Omental fat pad (tissue), 4 donors: ENCODE data around the gene DCTN1. TPM values are rescaled to one million over a fixed set of nuclear protein-coding genes. Genes with fewer than 3 reads are reported as not detected.
"Not testable (repeated sequence)": the region's sequence is repeated elsewhere in the genome, so short reads cannot be mapped to it uniquely, and the experiment has no call there.

Source experiments
- ATAC-seq: fragments of 150-250 bp; one replicate; pipeline ENCODE4 v1.9.1; 2016; ENCODE audit warnings: mild to moderate bottlenecking, moderate library complexity; ENCODE audit not compliant: low FRiP score
- DNase-seq: peaks from one replicate; pipeline ENCODE4 v3.0.0-alpha.2; 2019; ENCODE audit warnings: low spot score
- CTCF ChIP-seq, 3 donors: fragments of 450-650 bp; IDR thresholded peaks; one replicate each; pipeline ENCODE4 v1.5.1; 2016 to 2017; ENCODE audit warnings: antibody characterized with exemption in 3 of 3, mild to moderate bottlenecking in 3 of 3, moderate library complexity in 2 of 3
- total RNA-seq, 4 donors: library from RNA; depleted of rRNA; stranded (reverse); fragments of >200 nt; gene quantifications; one replicate each; pipeline ENCODE4 v1.1.0, GENCODE V29; 2016

The DCTN1 gene
- total RNA-seq, 4 donors from 2014 or later, result 83.1 to 122 (median 114) TPM

GRCh38 chr2:74424139-74424992 is 44.3 kb upstream of the DCTN1 start:
- ATAC-seq, result no peak
- TF ChIP-seq CTCF (IDR thresholded peaks at IDR 0.05), result no peak
- no peak for DNase-seq

- DNase-seq (no peak), ATAC-seq (no peak)
- TF ChIP-seq CTCF (IDR thresholded peaks at IDR 0.05), result no peak
Observed at GRCh38 chr2:74423231-74424095, 43.4 kb upstream of the DCTN1 start.

GRCh38 chr2:74421221-74421870 is 41.2 kb upstream of the DCTN1 start, which contains the start of the genes C2orf81 and WDR54:
TSS of gene C2orf81 (minus strand) at chr2:74421619. CDS start at chr2:74421560, 59 bp downstream.
TSS of gene WDR54 (plus strand) at chr2:74421730. CDS start at chr2:74422154, 424 bp downstream.
- ATAC-seq (peak; percentile 87), DNase-seq (peak; percentile 56)
- TF ChIP-seq CTCF (IDR thresholded peaks at IDR 0.05), result no peak

- ATAC-seq, DNase-seq: not testable (repeated sequence)
Observed at GRCh38 chr2:74420443-74421103, 40.5 kb upstream of the DCTN1 start.

- DNase-seq (no peak), ATAC-seq (no peak)
- no peak for TF ChIP-seq CTCF (IDR thresholded peaks at IDR 0.05)
Observed at GRCh38 chr2:74420006-74420405, 39.9 kb upstream of the DCTN1 start.

DNA sequence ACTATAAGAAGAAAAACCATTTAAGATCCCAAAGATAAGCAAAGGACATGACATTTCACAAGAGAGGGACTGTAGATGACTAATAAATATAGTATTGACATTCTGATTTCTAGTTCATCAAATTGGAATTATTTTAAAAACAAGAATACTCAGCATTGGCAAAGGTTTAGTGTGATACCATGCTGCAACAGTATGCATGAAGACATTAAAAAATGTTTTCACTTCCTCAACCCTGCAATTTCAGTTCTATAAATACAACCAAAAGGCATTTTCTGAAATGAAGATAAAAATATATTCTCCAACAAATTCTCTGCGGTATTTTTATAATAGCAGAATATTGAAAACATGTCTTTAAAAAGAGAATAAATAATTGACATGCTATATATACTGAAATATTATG is 39.2 kb upstream of the DCTN1 start:
- ATAC-seq (no peak), DNase-seq (no peak)
- TF ChIP-seq CTCF (IDR thresholded peaks at IDR 0.05), result no peak
